ENCODE results near the gene NR3C2.
"Not testable (repeated sequence)": the region's sequence is repeated elsewhere in the genome, so short reads cannot be mapped to it uniquely, and the experiment has no call there.

Gene NR3C2

DNA sequence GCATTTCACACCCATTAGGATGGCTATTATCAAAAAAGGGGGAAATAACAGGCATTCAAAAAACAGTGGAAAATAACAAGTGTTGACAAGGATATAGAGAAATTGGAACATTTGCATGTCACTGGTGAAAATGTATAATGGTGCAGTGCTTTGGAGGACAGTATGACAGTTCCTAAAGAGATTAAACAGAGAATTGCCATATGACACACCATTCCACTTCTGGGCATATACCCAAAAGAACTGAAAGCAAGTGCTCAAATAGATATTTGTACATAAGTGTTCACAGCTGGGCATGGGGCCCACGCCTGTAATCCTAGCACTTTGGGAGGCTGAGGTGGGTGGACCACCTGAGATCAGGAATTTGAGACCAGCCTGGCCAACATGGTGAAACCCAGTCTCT lies 348.1 kb downstream of the NR3C2 start:
- DNase-seq, result no peak

DNA sequence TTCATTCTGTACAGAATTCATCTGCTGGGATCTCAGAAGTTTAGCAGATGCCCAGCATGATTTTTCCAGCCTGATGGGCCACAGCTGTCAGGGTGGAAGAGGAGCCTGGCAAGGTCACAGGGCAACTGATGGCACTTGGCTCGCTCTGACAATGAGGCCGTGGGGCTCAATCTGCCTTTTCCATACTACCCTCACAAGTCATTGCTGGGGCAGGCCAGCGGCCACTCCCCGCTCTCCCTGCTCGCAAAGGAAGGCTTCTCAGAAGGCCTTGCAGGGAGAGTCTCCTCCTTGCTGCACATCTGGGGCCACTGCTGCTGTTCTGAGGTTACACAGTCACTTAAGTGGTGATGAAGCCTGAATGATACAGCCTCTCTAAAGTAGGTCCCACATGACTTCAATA lies 349.1 kb downstream of the NR3C2 start:
- no peak for DNase-seq

GRCh38 chr4:148092316-148093014 lies 349.7 kb downstream of the NR3C2 start:
- no peak for DNase-seq

DNA sequence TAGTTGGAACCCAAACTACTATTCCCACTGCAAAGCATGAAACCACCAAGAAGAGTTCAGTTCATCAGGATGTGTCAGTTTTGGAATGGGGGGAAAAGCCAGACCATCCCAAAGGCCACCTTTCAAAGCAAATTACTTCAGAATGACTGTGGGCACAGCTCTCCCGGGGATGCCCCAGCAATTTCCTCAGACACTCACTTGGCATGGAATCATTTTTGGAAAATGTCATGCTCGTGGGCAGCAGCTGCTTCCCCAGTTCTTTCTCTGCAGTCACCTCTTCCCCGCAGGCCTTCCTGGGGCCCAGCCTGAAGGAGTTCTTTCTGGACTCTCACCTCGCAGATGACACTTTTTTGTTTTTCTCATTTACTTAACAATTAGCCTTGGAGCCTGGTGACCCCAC lies 350.3 kb downstream of the NR3C2 start:
- DNase-seq, result no peak

DNA sequence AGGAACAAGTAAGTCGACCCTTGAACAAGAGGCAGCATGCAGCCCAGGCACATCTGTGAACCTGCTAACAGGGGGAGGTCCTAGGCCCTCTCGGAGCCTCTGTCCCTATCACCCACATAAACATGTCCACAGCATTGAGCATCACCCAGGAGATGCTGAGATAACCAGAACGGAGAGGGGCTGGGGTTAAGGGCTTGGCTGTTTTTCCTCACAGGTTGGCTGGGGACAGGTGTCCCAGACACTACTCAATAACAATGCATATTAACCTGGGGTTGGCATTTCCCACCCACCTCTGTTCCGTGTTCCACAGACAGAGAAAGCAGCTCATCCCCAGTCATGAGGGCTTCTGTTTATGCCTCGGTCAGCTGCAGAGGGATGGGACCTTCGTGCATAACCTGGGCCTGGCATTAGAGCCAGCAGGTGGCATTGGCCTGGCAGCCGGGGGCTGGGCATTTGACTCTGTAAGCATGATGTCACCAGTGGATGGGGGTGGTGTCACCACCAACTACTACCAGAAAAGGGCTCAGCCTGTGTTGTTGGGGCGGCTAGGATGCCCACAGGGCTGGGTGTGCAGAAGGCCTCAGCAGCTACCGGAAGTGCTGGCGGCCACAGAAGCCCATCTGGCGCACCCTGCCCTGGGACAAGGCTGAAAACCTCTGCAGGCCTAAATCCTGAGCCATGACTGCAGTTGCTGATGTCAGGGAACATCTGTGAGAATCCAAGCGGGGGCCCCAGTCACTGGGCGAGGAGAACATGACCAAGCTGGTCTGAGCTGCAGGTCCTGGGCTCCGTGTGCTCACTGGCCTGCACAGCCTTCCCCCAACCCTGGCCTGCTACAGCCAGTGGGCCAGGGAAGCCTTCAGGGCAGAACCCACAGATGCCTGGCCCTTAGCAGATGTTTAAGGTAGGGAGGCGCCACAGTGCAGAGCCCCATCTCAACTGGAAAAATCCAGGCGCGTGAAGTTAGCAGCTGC lies 351.4 kb downstream of the NR3C2 start:
- no peak for DNase-seq

DNA sequence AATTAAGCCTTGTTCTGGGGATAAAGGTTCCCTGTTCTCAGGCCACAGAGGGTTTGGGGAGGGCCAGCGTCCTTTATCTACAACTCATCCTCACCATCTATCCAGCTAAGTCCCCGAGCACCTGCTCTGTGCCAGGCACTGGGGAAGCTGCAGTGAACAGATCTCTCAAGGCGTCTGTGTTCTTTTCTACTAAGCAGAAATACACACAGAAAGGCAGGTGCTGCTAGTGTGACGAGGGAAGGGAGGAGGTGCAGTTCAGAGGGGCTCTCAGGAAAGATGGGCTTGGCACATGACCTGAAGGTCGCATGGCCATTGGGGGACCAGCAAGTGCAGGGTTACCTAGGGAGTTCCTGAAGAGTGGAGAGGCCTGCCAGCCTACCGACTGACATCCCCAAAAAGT lies 352.2 kb downstream of the NR3C2 start:
- no peak for DNase-seq

- no peak for DNase-seq
Observed at GRCh38 chr4:148089624-148090023, 352.6 kb downstream of the NR3C2 start.

DNA sequence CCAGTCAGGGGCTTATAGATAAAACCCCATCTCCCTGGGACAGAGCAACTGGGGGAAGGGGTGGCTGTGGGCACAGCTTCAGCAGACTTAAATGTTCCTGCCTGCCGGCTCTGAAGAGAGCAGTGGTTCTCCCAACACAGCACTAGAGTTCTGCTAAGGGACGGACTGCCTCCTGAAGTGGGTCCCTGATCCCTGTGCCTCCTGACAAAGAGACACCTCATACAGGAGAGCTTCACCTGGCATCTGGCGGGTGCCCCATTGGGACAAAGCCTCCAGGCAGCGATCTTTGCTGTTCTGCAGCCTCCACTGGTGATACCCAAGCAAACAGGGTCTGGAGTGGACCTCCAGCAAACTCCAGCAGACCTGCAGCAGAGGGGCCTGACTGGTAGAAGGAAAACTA lies 359.1 kb downstream of the NR3C2 start:
- not testable (repeated sequence) for DNase-seq

- DNase-seq, result no peak
Observed at GRCh38 chr4:148081745-148082144, 360.5 kb downstream of the NR3C2 start.

- DNase-seq, result no peak
Observed at GRCh38 chr4:148081267-148081666, 360.9 kb downstream of the NR3C2 start.

DNA sequence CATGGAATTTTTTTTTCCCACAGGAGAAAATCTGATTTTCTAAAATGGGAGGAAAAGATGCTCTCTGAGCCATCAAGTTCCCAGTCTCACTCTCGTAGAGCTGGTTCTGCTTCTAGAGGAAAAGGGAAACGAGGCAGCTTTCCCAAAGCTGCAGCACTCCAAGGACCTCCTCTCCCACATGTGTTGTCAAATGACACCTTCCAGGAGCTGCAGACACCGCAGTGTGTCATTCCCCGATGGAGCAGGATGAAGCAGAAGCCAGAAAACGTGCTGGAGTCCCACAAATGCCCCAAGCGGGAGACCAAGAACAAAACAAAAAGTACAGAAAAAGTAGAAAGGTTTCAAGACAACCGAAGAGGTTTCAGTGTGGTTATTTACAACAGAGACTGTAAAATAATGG lies 362.3 kb downstream of the NR3C2 start:
- DNase-seq, result no peak

DNA sequence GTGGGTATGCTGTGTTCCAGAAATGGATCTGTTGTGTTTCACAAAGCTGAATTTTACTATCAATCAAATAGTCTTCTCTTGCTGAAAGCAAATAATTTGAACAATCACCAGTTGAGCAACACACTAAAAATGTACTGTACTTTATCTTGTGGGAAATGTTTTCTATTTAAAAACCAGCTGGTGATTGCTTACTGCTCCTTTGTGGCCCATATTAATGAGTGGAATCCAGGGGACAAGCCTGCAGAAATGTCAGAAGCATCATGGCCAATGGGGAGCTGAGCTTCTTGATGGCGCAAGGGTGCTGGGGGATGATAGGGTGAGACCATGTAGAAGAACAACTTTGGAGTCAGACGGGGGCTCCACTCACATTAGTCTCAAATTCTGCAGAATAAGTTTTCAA lies 364.2 kb downstream of the NR3C2 start:
- DNase-seq, result no peak

GRCh38 chr4:148077581-148077980 lies 364.6 kb downstream of the NR3C2 start:
- no peak for DNase-seq

- DNase-seq, result no peak
Observed at GRCh38 chr4:148076964-148077363, 365.2 kb downstream of the NR3C2 start.

DNA sequence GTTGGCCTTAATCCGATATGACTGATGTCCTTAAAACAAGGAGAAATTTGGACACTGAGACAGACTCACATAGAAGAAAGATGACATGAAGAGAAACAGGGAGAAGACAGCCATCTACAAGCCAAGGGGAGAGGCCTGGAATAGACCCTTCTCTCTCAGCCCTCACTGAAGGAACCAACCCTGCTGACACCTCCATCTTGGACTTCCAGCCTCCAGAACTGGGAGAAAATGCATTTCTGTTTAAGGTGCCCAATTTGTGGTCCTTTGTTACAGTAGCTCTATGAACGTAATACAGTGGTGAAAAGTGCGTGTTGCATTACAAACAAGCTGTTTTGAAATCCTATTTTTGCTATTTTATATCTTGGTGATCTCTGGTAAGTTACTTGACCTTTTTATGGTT lies 366.8 kb downstream of the NR3C2 start:
- no peak for DNase-seq

DNA sequence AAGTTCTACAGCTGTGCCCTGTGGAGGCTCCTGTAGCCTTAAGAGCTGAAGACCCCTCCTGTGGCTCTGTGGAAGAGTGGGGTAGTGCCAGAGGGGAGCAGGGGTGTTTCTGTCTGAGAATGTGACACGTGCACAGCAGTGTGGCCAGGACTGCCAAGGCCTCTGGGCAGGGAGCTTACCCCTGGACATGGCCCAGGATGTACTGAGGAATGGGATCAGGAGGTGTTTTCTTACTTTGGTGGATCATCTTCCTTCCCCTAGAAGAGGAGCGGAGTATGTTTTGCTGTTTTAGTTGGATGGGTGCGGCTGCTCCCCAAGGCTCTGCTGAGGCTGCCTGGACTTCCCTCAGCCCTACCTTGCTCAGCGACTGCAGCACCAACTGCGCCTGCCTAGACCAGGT lies 367.8 kb downstream of the NR3C2 start:
- no peak for DNase-seq

DNA sequence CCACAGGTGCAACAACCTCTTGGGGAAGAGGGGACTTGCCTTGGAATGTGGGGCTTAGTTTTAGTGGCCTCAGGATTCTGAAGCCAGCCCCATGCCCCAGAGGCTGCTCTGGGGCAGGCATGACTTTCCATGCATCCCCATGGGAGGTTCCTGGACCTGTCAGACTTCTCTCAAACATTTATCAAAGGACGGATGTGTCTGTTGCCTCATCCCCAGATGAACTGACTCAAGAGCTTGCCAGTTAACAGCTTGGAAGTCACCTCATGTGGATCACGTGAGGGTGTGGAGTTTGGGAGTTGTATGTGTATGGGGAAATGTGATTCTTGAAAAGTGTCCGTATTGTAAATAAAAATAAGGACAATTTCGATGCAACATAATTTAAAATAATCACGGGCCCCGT lies 368.9 kb downstream of the NR3C2 start:
- DNase-seq, result no peak

DNA sequence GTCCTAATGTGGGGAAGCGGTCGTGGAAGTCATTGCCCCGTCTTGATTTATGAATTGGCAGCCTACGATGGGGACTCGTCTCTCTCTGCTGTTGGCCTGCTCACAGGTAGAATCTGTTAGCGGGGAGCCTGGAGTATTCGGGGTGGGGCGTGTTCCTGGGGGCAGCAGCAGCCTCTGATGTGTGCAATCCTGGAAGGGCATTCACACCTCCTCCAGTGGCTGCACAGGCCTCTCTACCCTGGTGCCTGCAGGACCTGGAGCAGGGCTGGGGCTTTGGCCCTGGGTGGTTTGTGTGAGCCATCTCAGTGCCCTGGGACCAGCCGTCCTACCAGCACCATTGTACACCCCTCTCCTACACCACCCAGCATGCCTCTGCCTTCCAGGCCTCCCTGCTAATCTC lies 369.4 kb downstream of the NR3C2 start:
- DNase-seq, result no peak

DNA sequence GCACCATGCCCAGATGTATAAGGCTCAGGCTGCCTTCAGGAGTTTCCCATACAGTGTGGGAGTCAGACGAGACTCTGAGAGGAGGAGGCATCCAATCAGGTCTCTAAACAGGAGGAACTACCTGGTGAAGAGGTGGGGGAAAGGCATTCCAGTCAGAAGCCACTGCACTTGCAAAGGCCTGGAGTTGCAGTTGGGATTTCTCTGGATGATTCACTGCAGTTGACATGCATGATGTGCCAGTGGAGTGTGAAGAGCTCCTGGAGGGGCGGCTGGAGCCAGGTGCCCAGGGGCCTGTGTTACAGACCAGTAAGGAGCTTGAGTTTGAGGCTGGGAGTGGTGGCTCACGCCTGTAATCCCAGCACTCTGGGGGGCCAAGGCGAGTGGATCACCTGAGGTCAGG lies 371.2 kb downstream of the NR3C2 start:
- no peak for DNase-seq

- no peak for DNase-seq
Observed at GRCh38 chr4:148069895-148070178, 372.4 kb downstream of the NR3C2 start.

DNA sequence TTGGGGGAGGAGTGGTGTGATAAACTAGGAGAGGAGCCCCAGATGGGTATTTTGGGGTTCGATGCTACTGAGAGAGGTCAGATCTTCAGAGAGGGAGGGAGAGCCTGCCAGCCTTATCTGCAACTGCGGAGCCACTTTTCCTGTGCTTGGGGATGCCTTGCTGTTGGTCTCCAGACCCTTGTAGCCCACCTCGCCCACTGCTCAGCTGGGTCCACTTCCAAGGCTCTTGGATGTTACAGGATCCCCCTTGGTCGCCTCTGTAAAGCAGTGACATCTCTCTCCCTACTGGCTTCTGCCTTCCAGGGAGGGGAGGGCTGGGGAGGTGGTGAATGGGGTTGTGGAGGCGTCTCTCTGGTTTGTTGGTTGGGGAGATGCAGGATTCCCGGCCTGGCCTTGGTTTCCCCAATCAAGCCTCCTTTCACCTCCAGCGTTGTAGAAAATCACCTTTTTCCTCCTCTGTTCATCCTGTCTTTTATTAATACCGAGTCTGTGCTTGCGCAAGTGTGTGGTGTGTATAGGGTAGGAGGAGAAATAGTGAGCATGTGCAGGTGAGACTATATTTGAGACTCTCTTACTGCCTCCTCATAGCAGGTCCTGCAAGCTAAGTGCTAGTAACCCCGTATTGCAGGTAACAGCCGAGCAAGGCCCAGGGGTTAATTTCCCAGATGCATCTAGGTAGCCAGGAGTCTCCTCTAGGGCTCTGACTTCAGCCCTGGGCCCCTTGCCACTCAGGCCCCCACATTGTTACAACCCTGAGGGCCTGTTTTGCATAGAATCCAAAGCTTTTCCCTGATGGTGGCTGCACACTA lies 372.9 kb downstream of the NR3C2 start:
- DNase-seq, result no peak

- no peak for DNase-seq
Observed at GRCh38 chr4:148068065-148068911, 373.9 kb downstream of the NR3C2 start.

Measured in CD4-positive, alpha-beta T cell treated with Interleukin-17A for 4 hours (primary cell).